ENCODE data around the gene TLR7.

TLR7 gene

GRCh38 chrX:12878536-12878935, 11.7 kb downstream of the TLR7 start:
- H3K27me3 ChIP-seq: no peaks in the 10 kb centered on the region
- H3K4me3 ChIP-seq (ENCODE audit: low read depth in 1 of 2, low read length in 1 of 2): no peak overlapping the region
- H3K36me3 ChIP-seq: no peaks in the 10 kb centered on the region
- H3K4me1 ChIP-seq (ENCODE audit: control insufficient read depth in 1 of 2, insufficient read depth in 1 of 2, low read depth in 1 of 2, low read length in 1 of 2): peaks cover 0 to 6% of the 10 kb centered on the region in 2 experiments
- no peak overlapping the region for H3K27ac ChIP-seq
- no peaks in the 10 kb centered on the region for H3K9me3 ChIP-seq
- no peak for TF ChIP-seq CTCF (IDR thresholded peaks at IDR 0.05)

DNA sequence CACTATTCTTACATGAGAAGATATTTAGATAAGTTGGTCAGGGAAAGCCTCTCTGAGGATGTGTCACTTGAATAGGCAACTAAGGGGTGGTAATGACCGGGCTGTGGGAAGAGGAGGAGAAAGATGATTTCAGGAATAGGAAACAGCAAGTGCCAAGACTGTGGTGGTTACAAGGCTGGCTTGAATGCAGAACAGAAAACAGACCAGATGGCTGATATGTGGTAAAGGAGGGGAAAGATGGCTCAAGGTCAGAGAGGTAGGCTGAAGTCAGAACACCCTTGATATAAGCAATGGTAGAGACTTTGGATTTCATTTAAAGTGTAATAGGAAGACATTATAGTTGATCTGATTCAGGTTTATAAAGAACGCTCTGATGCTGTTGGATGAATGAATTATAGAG, 15.0 kb downstream of the TLR7 start:
- no peak overlapping the region for H3K27ac ChIP-seq
- no peaks in the 10 kb centered on the region for H3K9me3 ChIP-seq
- H3K36me3 ChIP-seq: no peaks in the 10 kb centered on the region
- peaks cover 0 to 6% of the 10 kb centered on the region in 2 experiments for H3K4me1 ChIP-seq (ENCODE audit: control insufficient read depth in 1 of 2, insufficient read depth in 1 of 2, low read depth in 1 of 2, low read length in 1 of 2)
- TF ChIP-seq CTCF (IDR thresholded peaks at IDR 0.05): no peak
- H3K27me3 ChIP-seq: no peaks in the 10 kb centered on the region
- no peak overlapping the region for H3K4me3 ChIP-seq (ENCODE audit: low read depth in 1 of 2, low read length in 1 of 2)

GRCh38 chrX:12885508-12885907, 18.6 kb downstream of the TLR7 start:
- no peaks in the 10 kb centered on the region for H3K36me3 ChIP-seq
- TF ChIP-seq CTCF (IDR thresholded peaks at IDR 0.05): no peak
- peaks cover 10 to 12% of the 10 kb centered on the region in 2 experiments for H3K4me1 ChIP-seq (ENCODE audit: control insufficient read depth in 1 of 2, insufficient read depth in 1 of 2, low read depth in 1 of 2, low read length in 1 of 2)
- no peaks in the 10 kb centered on the region for H3K27me3 ChIP-seq
- no peak overlapping the region for H3K4me3 ChIP-seq (ENCODE audit: low read depth in 1 of 2, low read length in 1 of 2)
- H3K27ac ChIP-seq: no peak overlapping the region
- H3K9me3 ChIP-seq: no peaks in the 10 kb centered on the region

GRCh38 chrX:12886545-12886944, 19.7 kb downstream of the TLR7 start:
- H3K36me3 ChIP-seq: no peaks in the 10 kb centered on the region
- H3K9me3 ChIP-seq: no peaks in the 10 kb centered on the region
- peaks cover 21 to 23% of the 10 kb centered on the region in 2 experiments for H3K4me1 ChIP-seq (ENCODE audit: control insufficient read depth in 1 of 2, insufficient read depth in 1 of 2, low read depth in 1 of 2, low read length in 1 of 2)
- H3K27me3 ChIP-seq: no peaks in the 10 kb centered on the region
- no peak overlapping the region for H3K4me3 ChIP-seq (ENCODE audit: low read depth in 1 of 2, low read length in 1 of 2)
- no peak for TF ChIP-seq CTCF (IDR thresholded peaks at IDR 0.05)
- H3K27ac ChIP-seq: no peak overlapping the region

GRCh38 chrX:12887141-12887540, 20.3 kb downstream of the TLR7 start:
- Histone ChIP-seq H3K4me1 (ENCODE audit: control insufficient read depth in 1 of 2, insufficient read depth in 1 of 2, low read depth in 1 of 2, low read length in 1 of 2) (peaks cover 27% of the 10 kb centered on the region in 2 experiments), H3K9me3 (no peaks in the 10 kb centered on the region), H3K36me3 (no peaks in the 10 kb centered on the region), H3K27ac (no peak overlapping the region), H3K27me3 (no peaks in the 10 kb centered on the region), H3K4me3 (ENCODE audit: low read depth in 1 of 2, low read length in 1 of 2) (no peak overlapping the region)
- no peak for TF ChIP-seq CTCF (IDR thresholded peaks at IDR 0.05)

DNA sequence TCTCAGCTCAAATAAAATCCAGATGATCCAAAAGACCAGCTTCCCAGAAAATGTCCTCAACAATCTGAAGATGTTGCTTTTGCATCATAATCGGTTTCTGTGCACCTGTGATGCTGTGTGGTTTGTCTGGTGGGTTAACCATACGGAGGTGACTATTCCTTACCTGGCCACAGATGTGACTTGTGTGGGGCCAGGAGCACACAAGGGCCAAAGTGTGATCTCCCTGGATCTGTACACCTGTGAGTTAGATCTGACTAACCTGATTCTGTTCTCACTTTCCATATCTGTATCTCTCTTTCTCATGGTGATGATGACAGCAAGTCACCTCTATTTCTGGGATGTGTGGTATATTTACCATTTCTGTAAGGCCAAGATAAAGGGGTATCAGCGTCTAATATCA, 20.9 kb downstream of the TLR7 start:
- Histone ChIP-seq H3K36me3 (no peaks in the 10 kb centered on the region), H3K4me1 (ENCODE audit: control insufficient read depth in 1 of 2, insufficient read depth in 1 of 2, low read depth in 1 of 2, low read length in 1 of 2) (peaks cover 33% of the 10 kb centered on the region in 2 experiments), H3K27ac (no peak overlapping the region), H3K4me3 (ENCODE audit: low read depth in 1 of 2, low read length in 1 of 2) (no peak overlapping the region), H3K9me3 (no peaks in the 10 kb centered on the region), H3K27me3 (no peaks in the 10 kb centered on the region)
- no peak for TF ChIP-seq CTCF (IDR thresholded peaks at IDR 0.05)

Measured in neutrophil (primary cell).